Urinary bladder (tissue), 4 donors: ENCODE measurements around the gene HSPBP1. TPM values are rescaled to one million over a fixed set of nuclear protein-coding genes. Genes with fewer than 3 reads are reported as not detected.

Source experiments
- DNase-seq: peaks from one replicate; pipeline ENCODE4 v3.0.0-alpha.2; 2015; ENCODE audit errors: extremely low spot score
- H3K27ac ChIP-seq: one replicate; pipeline ENCODE4 v1.5.1; 2013; ENCODE audit warnings: low read depth, mild to moderate bottlenecking, moderate library complexity
- H3K36me3 ChIP-seq: one replicate; pipeline ENCODE4 v1.6.1; 2013; ENCODE audit warnings: mild to moderate bottlenecking, moderate library complexity; ENCODE audit not compliant: insufficient read depth
- H3K4me1 ChIP-seq: one replicate; pipeline ENCODE4 v1.6.1; 2013; ENCODE audit warnings: mild to moderate bottlenecking, moderate library complexity; ENCODE audit not compliant: insufficient read depth
- H3K4me3 ChIP-seq: one replicate; pipeline ENCODE4 v1.5.1; 2013; ENCODE audit warnings: low read depth, low read length
- WGBS: extraction: QIAGEN DNeasy Blood & Tissue Kit; methylation state at CpG from one replicate; pipeline ENCODE4 v1.1.7; 2013; 5-methylcytosine and 5-hydroxymethylcytosine counted together
- polyA plus RNA-seq: library from polyadenylated mRNA; stranded (reverse); fragments of 200-250 nt; gene quantifications from one replicate; pipeline ENCODE4 v1.2.3, GENCODE V29; 2013
- total RNA-seq: library from RNA; depleted of rRNA; stranded (reverse); fragments of >200 nt; gene quantifications from one replicate; pipeline ENCODE4 v1.2.3, GENCODE V29; 2014
- donor health status: healthy with polysubstance abuse.
- donor health status: healthy.

Gene HSPBP1
- total and polyA plus RNA-seq, 2 donors: 6.5 to 56.3 TPM

GRCh38 chr19:55311797-55312196, 31.9 kb upstream of the HSPBP1 start:
- no peak for DNase-seq
- H3K27ac ChIP-seq: no peak overlapping the region
- no peaks in the 10 kb centered on the region for H3K4me1 ChIP-seq
- no peaks in the 10 kb centered on the region for H3K36me3 ChIP-seq
- no peak overlapping the region for H3K4me3 ChIP-seq
- WGBS: 87% methylated on average over 18 of the region's 18 CpGs

- WGBS: 86% methylated on average over 9 of the region's 9 CpGs
- Histone ChIP-seq H3K27ac (no peak overlapping the region), H3K4me1 (no peaks in the 10 kb centered on the region), H3K4me3 (no peak overlapping the region), H3K36me3 (no peaks in the 10 kb centered on the region)
- no peak for DNase-seq
Observed at GRCh38 chr19:55311397-55311796, 31.5 kb upstream of the HSPBP1 start.

DNA sequence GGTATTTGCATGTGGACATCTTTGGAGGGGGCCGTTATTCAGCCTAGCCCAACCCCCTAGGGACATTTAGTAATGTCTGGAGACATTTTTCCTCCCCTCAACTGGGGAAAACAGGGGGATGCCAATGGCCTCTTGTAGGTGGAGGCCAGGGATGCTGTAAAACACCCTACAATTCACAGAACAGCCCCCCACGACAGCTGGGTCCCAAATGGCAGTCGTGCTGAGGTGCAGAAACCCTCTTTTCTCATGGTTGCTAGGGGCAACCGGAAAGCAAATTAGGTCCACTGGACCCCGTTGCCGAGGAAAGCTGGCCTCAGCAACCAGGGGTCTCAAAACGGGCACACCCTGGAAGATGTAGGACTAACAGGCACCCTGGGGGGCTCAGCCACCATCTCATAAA, 30.6 kb upstream of the HSPBP1 start:
- no peak overlapping the region for H3K27ac ChIP-seq
- H3K4me3 ChIP-seq: no peak overlapping the region
- H3K4me1 ChIP-seq: no peaks in the 10 kb centered on the region
- DNase-seq: no peak
- no peaks in the 10 kb centered on the region for H3K36me3 ChIP-seq
- 76% methylated on average over 7 of the region's 7 CpGs for WGBS

GRCh38 chr19:55309448-55309847, 29.5 kb upstream of the HSPBP1 start:
- H3K36me3 ChIP-seq: no peaks in the 10 kb centered on the region
- H3K4me3 ChIP-seq: no peak overlapping the region
- no peak for DNase-seq
- no peak overlapping the region for H3K27ac ChIP-seq
- no peaks in the 10 kb centered on the region for H3K4me1 ChIP-seq
- 94% methylated on average over 5 of the region's 5 CpGs for WGBS

DNA sequence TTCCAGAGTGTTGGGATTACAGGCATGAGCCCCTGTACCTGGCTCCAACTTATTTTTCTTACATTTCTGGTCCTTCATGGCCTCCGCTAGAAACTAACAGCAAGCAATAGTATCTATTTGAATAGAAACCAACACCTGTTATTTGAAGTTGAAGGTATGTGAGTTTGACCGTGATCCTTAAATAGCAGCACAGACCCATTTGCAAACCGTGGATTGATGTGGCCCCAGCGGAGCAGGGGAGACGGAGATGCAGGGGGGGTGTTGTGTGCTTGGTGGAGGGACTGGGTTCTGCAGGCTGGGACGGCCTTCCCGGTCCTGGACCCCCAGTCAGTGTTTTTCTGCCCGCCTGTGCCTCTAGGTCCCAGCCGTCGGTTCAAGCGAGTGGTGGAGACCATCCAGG, 28.4 kb upstream of the HSPBP1 start:
- WGBS: 94% methylated on average over 11 of the region's 11 CpGs
- DNase-seq: no peak
- H3K36me3 ChIP-seq: no peaks in the 10 kb centered on the region
- H3K27ac ChIP-seq: no peak overlapping the region
- H3K4me1 ChIP-seq: no peaks in the 10 kb centered on the region
- H3K4me3 ChIP-seq: no peak overlapping the region

DNA sequence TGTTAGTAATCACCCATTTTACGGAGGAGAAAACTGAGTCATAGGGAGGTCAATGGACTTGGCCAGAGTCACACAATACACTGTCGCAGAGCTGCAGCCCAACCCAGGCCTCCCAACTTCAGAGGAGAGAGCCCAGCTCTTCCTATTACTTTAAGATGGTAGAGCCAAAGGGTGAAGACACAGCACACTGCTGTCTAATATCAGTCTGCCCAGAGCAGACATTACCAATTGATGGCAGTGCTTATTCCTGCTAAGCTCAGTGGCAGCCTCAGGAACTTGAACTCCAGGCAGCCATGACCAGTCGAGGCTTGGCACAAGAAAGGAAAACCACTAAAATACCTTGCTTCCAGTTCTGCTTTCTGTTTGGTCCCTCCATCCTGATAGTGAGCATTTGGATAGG, 26.8 kb upstream of the HSPBP1 start:
- 87% methylated on average over 3 of the region's 3 CpGs for WGBS
- DNase-seq: no peak
- no peaks in the 10 kb centered on the region for H3K36me3 ChIP-seq

DNA sequence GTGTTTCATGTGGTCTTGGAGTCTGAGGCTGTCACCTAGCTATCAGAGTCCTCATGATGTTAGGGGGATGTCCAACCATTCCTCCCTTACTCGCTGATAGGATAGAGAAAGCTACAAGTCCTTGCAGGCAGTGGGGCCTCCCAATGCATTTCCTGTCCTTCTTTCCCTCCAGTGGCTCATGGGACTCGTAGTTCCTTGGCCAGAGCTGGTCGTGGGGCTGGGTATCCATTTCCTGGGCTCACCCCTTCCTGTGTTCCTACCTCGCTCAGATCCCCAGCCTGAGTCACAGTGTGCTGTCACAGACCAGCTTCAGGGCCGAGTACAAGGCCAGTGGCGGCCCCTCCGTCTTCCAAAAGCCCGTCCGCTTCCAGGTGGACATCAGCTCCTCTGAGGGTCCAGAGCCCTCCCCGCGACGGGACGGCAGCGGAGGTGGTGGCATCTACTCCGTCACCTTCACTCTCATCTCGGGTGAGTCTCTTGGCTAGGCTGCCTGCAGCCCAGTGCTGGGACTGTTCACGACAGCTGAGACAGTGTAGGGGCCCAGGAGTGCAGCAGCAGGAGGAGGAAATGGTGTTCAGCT, 26.2 kb upstream of the HSPBP1 start:
- DNase-seq: no peak
- Histone ChIP-seq H3K36me3 (no peaks in the 10 kb centered on the region), H3K27ac (no peak overlapping the region), H3K4me1 (peaks cover 1% of the 10 kb centered on the region), H3K4me3 (no peak overlapping the region)
- WGBS: 92% methylated on average over 17 of the region's 17 CpGs

More for the DNA sequence above, 26.8 kb upstream of the HSPBP1 start:
- H3K4me3 ChIP-seq: no peak overlapping the region
- no peak overlapping the region for H3K27ac ChIP-seq
- peaks cover 1% of the 10 kb centered on the region for H3K4me1 ChIP-seq

- peaks cover 1% of the 10 kb centered on the region for H3K4me1 ChIP-seq
- H3K36me3 ChIP-seq: no peaks in the 10 kb centered on the region
- no peak for DNase-seq
- H3K4me3 ChIP-seq: no peak overlapping the region
- no peak overlapping the region for H3K27ac ChIP-seq
- 84% methylated on average over 9 of the region's 9 CpGs for WGBS
Observed at GRCh38 chr19:55305491-55305890, 25.6 kb upstream of the HSPBP1 start.

GRCh38 chr19:55304980-55305379, 25.1 kb upstream of the HSPBP1 start:
- no peak for DNase-seq
- no peak overlapping the region for H3K4me3 ChIP-seq
- WGBS: 78% methylated on average over 14 of the region's 14 CpGs
- no peaks in the 10 kb centered on the region for H3K36me3 ChIP-seq
- peaks cover 1% of the 10 kb centered on the region for H3K4me1 ChIP-seq
- no peak overlapping the region for H3K27ac ChIP-seq

- H3K4me3 ChIP-seq: no peak overlapping the region
- DNase-seq: no peak
- H3K36me3 ChIP-seq: no peaks in the 10 kb centered on the region
- 89% methylated on average over 39 of the region's 39 CpGs for WGBS
- no peak overlapping the region for H3K27ac ChIP-seq
- peaks cover 1% of the 10 kb centered on the region for H3K4me1 ChIP-seq
Observed at GRCh38 chr19:55304279-55304978, 24.5 kb upstream of the HSPBP1 start.

GRCh38 chr19:55303477-55303876, 23.6 kb upstream of the HSPBP1 start:
- no peaks in the 10 kb centered on the region for H3K36me3 ChIP-seq
- no peak overlapping the region for H3K27ac ChIP-seq
- H3K4me1 ChIP-seq: peaks cover 1% of the 10 kb centered on the region
- WGBS: 92% methylated on average over 11 of the region's 11 CpGs
- no peak for DNase-seq
- H3K4me3 ChIP-seq: no peak overlapping the region

DNA sequence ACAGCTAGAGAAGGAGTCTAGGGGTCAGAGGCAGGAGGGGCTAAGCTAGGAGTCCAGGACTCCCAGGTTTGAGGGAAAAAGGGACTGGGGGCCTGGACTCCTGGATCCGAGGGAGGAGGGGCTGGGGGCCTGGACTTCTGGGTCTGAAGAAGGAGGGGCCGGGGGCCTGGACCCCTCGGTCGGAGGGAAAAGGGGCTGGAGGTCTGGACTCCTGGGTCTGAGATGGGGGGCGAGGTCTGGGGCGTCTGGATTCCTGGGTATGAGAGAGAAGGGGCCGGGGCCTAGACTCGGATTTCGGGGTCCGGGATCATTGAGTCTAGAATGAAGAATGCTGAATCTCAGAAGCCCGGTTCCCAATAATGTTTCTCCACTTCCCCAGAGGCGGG, 22.4 kb upstream of the HSPBP1 start:
- DNase-seq: no peak
- peaks cover 1% of the 10 kb centered on the region for H3K4me1 ChIP-seq
- H3K36me3 ChIP-seq: no peaks in the 10 kb centered on the region
- no peak overlapping the region for H3K27ac ChIP-seq
- no peak overlapping the region for H3K4me3 ChIP-seq
- 80% methylated on average over 12 of the region's 12 CpGs for WGBS

DNA sequence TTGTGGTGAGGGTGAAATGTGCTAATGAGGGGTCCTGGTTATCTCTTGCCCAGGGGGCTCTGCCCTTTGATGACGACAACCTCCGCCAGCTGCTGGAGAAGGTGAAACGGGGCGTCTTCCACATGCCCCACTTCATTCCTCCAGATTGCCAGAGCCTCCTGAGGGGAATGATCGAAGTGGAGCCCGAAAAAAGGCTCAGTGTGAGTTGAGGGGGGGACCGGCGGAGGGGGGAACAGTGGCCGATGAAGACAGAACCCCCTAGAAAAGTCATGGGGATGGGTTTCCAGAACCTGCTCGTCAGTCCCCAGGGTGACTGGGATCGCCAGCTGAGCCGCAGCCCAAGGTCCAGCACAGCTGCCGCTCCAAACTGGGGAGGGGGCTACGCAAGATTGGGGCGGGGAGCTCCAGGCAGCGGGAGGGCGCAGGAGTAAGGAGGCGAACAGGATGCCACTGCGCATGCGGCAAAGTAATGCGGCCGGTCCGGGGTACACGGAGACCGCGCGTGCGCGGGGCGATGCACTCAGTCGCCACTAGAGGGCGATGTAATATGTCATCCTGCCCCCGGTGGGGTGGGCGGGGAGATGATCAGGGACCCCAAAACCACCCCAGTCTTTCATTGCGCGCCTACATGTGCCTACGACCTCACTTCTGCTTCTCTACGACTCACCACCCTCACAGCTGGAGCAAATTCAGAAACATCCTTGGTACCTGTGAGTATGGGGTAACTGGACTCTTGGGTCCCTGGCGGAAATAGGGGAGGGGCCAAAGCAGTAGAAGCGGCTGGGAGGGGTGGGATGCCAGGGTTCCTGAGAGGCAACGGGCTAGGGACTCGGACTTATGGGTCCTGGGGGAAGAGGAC, 21.8 kb upstream of the HSPBP1 start:
- no peak overlapping the region for H3K27ac ChIP-seq
- DNase-seq: no peak
- H3K36me3 ChIP-seq: no peaks in the 10 kb centered on the region

More for the DNA sequence above, 21.8 kb upstream of the HSPBP1 start:
- Histone ChIP-seq H3K4me1 (peaks cover 1% of the 10 kb centered on the region), H3K4me3 (no peak overlapping the region)
- WGBS: 12% methylated on average over 42 of the region's 42 CpGs
